HT1080 (cell line): ENCODE data around the gene AMOT. TPM values are rescaled to one million over a fixed set of nuclear protein-coding genes. Genes with fewer than 3 reads are reported as not detected.
A peak's percentile ranks its signal among the peaks of the same experiment; 100 is the strongest.
"Not testable (repeated sequence)": the region's sequence is repeated elsewhere in the genome, so short reads cannot be mapped to it uniquely, and the experiment has no call there.

ENCODE experiments used
- DNase-seq: peaks from one replicate; pipeline ENCODE4 v3.0.0-alpha.2; 2015; ENCODE audit warnings: low read depth
- polyA plus RNA-seq, 2 experiments: library from polyadenylated mRNA; depleted of rRNA; stranded (reverse); fragments of >200 nt; gene quantifications; 2 replicates each; pipeline ENCODE4 v1.2.3, GENCODE V29; 2015
- total RNA-seq: library from RNA; depleted of rRNA; stranded (reverse); fragments of >200 nt; shearing (Covaris generic); gene quantifications from 2 replicates; pipeline ENCODE4 v1.2.3, GENCODE V29; 2014; rRNA removed

AMOT gene
- 2.7 and 7.9 TPM in 2 replicates for total RNA-seq
- 0.88 and 0.97 TPM in 2 replicates for polyA plus RNA-seq (2015; cell fraction: cytosol; rRNA removed)
- polyA plus RNA-seq (2015; cell fraction: nucleus; rRNA removed): 14.4 and 18.5 TPM in 2 replicates

- DNase-seq: peak; percentile 78
These were observed at the start of gene AMOT for GRCh38 chrX:112840382-112841113. Gene AMOT, minus strand, starts transcription at chrX:112840831. Its CDS starts 17,705 bp downstream, at chrX:112823126.

- no peak for DNase-seq
These were observed 48.8 kb upstream of the AMOT start for GRCh38 chrX:112889400-112889799.

GRCh38 chrX:112888916-112889315 is 48.3 kb upstream of the AMOT start:
- no peak for DNase-seq

- DNase-seq: no peak
These were observed 37.1 kb upstream of the AMOT start for GRCh38 chrX:112877771-112878173.

GRCh38 chrX:112874614-112875013 is 34.0 kb upstream of the AMOT start:
- DNase-seq: no peak

GRCh38 chrX:112874175-112874574 is 33.5 kb upstream of the AMOT start:
- DNase-seq: no peak

GRCh38 chrX:112868586-112868985 is 28.0 kb upstream of the AMOT start:
- no peak for DNase-seq

- DNase-seq: no peak
These were observed 26.9 kb upstream of the AMOT start for GRCh38 chrX:112867570-112867969.

- peak; percentile 32 for DNase-seq
These were observed 25.5 kb upstream of the AMOT start for GRCh38 chrX:112866175-112866574.

- DNase-seq: no peak
These were observed 24.9 kb upstream of the AMOT start for GRCh38 chrX:112865464-112866025.

- no peak for DNase-seq
These were observed 23.2 kb upstream of the AMOT start for GRCh38 chrX:112863850-112864249.

GRCh38 chrX:112857478-112857878 is 16.8 kb upstream of the AMOT start:
- DNase-seq: no peak

GRCh38 chrX:112854901-112855300 is 14.3 kb upstream of the AMOT start:
- DNase-seq: not testable (repeated sequence)

- DNase-seq: no peak
These were observed 12.2 kb upstream of the AMOT start for GRCh38 chrX:112852851-112853250.

- no peak for DNase-seq
These were observed 11.2 kb upstream of the AMOT start for GRCh38 chrX:112851806-112852205.

- DNase-seq: no peak
These were observed 10.6 kb upstream of the AMOT start for GRCh38 chrX:112851161-112851779.

GRCh38 chrX:112849016-112849415 is 8.4 kb upstream of the AMOT start:
- peak; percentile 29 for DNase-seq

GRCh38 chrX:112846782-112847181 is 6.2 kb upstream of the AMOT start:
- DNase-seq: no peak

- no peak for DNase-seq
These were observed 5.6 kb upstream of the AMOT start for GRCh38 chrX:112846187-112846586.

- peak; percentile 33 for DNase-seq
These were observed 3.6 kb upstream of the AMOT start for GRCh38 chrX:112844250-112844649.

- no peak for DNase-seq
These were observed 1.2 kb upstream of the AMOT start for GRCh38 chrX:112841820-112842157.

- DNase-seq: peak; percentile 87
These were observed 636 bp upstream of the AMOT start for GRCh38 chrX:112841114-112841819.
